GM06990 (cell line): ENCODE measurements around the gene LZTS3.
"Not testable (repeated sequence)": the region's sequence is repeated elsewhere in the genome, so short reads cannot be mapped to it uniquely, and the experiment has no call there.

Source experiments
- DNase-seq: peaks from one replicate; pipeline ENCODE4 v3.0.0-alpha.2; 2011; ENCODE audit not compliant: insufficient read length; ENCODE audit errors: extremely low read depth
- H3K27me3 ChIP-seq: replicated peaks from 2 replicates; pipeline ENCODE4 v1.6.0; 2011; ENCODE audit warnings: low read length; ENCODE audit not compliant: control insufficient read depth, insufficient read depth
- H3K36me3 ChIP-seq: 2 replicates; pipeline ENCODE4 v1.5.1; 2011; ENCODE audit warnings: low read length; ENCODE audit not compliant: control insufficient read depth, insufficient read depth
- H3K4me3 ChIP-seq: replicated peaks from 2 replicates; pipeline ENCODE4 v1.5.1; 2011; ENCODE audit warnings: low read depth, mild to moderate bottlenecking, control low read depth, low read length
- TF ChIP-seq, protein P1 (sequence below): IDR thresholded peaks from 2 replicates; pipeline ENCODE4 v1.5.1; 2011; ENCODE audit warnings: low read length, control low read depth, mild to moderate bottlenecking, inconsistent platforms; ENCODE audit not compliant: insufficient read depth, poor library complexity, severe bottlenecking

LZTS3 gene

DNA sequence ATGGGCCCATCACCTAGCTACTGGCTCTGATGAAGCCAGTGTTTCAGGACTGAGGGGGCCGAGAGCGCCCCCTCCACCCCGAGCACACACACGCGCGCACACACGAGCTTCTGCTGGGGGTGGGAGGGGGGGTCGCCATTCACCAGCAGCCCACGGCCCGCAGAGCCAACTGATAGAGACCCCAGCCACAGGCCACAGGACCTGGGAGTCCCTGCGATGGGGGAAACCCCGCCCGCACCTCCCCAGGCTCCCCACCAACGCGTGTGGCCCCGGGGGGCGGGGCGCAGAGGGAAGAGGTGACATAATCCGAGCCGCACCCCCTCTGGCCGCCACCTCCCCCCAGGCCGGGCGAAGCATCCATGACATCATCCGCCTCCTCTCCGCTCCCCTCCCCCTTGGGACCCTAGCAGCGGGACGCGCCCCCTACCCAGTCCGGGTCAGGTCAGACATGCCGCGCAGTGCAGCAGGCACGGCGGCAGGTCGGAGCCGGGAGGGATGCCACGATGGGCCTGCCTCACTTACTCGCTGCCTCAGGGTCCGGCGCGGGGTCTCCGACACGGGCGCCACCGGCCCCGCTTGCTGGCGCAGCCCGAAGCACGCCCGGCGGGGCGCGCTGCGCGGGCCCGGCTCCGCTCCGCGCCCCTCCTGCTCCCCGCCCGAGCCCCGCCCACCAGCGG is at the start of gene LZTS3:
Gene LZTS3, minus strand, starts transcription at position 617 of the 677 bp plus-strand sequence. CDS start 6,386 bp downstream, outside the sequence.
- Histone ChIP-seq H3K4me3 (peak within 1 kb of the TSS; percentile 77), H3K36me3 (no peaks in the 10 kb centered on the region), H3K27me3 (peaks cover 3% of the 10 kb centered on the region)
- TF ChIP-seq, protein P1, sequence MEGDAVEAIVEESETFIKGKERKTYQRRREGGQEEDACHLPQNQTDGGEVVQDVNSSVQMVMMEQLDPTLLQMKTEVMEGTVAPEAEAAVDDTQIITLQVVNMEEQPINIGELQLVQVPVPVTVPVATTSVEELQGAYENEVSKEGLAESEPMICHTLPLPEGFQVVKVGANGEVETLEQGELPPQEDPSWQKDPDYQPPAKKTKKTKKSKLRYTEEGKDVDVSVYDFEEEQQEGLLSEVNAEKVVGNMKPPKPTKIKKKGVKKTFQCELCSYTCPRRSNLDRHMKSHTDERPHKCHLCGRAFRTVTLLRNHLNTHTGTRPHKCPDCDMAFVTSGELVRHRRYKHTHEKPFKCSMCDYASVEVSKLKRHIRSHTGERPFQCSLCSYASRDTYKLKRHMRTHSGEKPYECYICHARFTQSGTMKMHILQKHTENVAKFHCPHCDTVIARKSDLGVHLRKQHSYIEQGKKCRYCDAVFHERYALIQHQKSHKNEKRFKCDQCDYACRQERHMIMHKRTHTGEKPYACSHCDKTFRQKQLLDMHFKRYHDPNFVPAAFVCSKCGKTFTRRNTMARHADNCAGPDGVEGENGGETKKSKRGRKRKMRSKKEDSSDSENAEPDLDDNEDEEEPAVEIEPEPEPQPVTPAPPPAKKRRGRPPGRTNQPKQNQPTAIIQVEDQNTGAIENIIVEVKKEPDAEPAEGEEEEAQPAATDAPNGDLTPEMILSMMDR = peak; percentile 17
- DNase-seq = peak; percentile 84

DNA sequence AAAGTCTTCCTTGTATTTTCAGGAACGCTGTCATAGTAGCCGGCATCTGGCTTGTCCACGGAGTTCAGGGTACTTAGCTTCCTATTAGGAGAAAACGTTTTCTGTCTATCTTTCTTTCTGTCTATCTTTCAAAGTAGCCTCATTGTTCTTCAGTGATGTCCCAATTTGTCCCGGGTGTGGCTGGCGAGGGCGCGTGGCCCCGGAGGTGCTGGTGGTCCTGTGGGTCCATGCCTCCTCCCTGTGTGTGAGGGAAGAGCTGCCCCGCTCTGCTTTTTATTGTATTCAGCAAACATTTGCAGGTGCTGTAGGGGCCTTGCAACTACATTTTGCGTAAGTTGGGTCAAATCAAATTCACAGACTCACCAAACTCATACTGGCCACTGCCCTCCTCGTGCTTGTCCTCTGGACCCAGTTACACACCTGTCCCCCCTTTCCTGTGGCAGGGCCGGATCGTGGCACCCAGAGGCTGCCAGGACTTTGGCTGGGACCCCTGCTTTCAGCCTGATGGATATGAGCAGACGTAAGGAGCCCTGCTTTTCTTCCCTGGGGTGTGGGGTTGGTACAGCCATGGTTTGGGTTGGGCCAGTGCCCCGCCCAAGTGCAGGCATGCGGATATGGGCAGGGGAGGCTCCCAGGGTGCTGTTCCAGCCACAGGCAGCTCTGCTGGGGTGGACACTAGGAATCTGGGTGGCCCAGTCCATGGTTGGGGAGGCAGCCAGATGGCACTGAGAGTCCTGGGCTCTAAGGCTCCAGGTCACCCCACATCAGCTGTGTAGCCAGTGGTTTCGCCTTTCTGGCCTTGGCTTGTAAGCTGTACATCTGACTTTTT is 48.3 kb upstream of the LZTS3 start:
- H3K36me3 ChIP-seq = peaks cover 19% of the 10 kb centered on the region
- TF ChIP-seq, protein P1 = no peak
- H3K27me3 ChIP-seq = no peaks in the 10 kb centered on the region
- H3K4me3 ChIP-seq = no peak overlapping the region
- DNase-seq = no peak

DNA sequence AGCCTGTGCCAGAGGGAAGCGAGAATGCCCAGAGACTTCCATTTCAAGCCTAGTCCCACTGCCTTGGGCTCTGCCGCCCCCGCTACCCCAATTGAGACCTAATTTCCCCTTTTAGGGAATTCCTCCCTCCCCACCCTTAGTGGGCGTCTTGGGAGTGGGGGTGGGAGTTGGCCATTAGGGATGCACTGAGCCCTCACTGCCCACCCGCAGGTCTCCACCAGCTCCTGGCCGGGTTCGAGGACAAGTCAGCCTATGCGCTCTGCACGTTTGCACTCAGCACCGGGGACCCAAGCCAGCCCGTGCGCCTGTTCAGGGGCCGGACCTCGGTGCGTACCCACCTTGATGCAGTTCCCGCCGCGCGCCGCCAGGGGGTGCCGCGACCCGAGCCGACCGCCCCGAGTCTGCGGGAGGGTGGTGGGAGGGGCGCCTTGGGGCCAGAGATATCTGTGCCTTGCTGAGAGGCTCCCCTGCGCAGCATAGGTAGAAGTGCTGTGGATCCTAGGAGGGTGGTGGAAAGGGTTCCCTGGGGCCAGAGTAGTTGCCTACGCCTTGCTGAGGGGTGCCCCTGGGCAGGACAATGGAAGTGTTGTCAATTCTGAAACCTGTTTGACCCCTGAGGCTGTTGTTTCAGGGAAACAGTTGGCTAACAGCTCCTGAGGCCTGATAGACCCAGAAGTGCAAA is 45.1 kb upstream of the LZTS3 start:
- H3K4me3 ChIP-seq = no peak overlapping the region
- TF ChIP-seq, protein P1 = peak; percentile 85
- H3K27me3 ChIP-seq = no peaks in the 10 kb centered on the region
- peaks cover 25% of the 10 kb centered on the region for H3K36me3 ChIP-seq
- DNase-seq = peak; percentile 75

DNA sequence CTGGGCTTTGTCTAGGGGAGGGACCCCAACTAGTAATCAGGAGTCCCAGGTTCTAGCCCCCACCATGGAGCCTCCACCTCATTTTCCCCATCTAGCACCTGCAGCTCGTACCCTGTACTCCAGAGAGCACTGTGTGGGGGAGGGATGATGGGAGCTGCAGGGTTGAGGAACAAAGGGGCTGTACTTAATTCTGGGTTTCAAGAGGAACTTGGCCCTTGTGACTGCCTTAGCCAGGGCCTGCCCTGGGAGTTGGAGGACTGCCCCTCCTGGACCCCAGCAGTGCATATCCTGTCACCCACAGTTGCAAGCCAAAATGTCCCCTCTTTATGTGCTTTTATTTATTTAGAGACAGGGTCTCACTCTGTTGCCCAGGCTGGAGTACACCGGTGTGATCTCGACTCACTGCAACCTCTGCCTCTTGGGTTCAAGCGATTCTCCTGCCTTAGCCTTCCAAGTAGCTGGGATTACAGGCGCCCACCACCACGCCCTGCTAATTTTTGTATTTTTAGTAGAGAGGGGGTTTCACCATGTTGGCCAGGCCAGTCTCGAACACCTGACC is 42.1 kb upstream of the LZTS3 start:
- not testable (repeated sequence) for H3K4me3 ChIP-seq, H3K27me3 ChIP-seq, DNase-seq
- peaks cover 15% of the 10 kb centered on the region for H3K36me3 ChIP-seq

DNA sequence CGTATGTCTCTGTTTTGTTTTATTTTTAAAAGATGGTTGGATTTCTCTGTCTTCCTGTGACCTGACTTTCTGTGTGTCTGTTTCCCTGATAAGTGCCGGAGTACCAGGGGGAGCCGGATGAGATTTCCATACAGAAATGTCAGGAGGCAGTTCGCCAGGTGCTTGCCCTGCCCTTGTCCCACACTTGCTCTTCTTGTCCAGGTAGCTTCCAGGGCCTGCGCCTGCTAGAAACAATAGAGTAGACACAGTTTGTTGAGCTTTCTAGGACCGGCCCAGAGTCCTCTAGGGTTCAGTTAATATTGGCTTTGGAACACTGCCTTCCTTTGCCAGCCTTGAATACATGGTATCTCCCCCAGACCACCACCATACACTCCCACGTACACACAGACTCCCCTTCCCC is 39.9 kb upstream of the LZTS3 start:
- TF ChIP-seq, protein P1 = no peak

DNA sequence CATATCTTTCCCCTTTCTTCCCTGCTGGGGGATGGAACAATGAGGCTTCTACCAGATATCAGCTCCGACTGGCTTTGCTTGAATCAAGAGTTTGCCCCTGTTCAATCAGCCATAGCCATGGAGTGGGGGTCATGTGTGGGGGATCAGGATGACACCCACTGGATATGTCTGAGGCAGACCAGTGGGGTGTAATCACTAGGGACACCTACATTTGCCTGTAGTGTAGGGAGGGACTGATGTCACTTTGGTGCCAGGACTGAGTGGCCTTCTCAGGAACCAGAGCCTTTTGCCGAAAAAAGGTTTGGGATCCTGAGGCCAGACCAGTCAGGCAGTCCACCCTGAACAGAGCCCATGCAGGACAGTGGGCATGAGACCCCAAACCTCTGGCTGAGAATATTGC is 37.0 kb upstream of the LZTS3 start:
- peaks cover 10% of the 10 kb centered on the region for H3K36me3 ChIP-seq
- DNase-seq = no peak
- H3K27me3 ChIP-seq = no peaks in the 10 kb centered on the region
- H3K4me3 ChIP-seq = peak overlapping the region; percentile 99
- TF ChIP-seq, protein P1 = no peak

More for the DNA sequence above, 39.9 kb upstream of the LZTS3 start:
- peaks cover 15% of the 10 kb centered on the region for H3K36me3 ChIP-seq
- DNase-seq = no peak
- H3K27me3 ChIP-seq = no peaks in the 10 kb centered on the region
- H3K4me3 ChIP-seq = no peak overlapping the region
